B cell (primary cell): ENCODE results near the gene BRAF. TPM values are rescaled to one million over a fixed set of nuclear protein-coding genes. Genes with fewer than 3 reads are reported as not detected.

Experiments
- ATAC-seq: fragments of 200-7000 bp; cut with Tn5 transposase; one replicate; pipeline ENCODE4 v1.10.0; 2021; ENCODE audit warnings: low read depth, mild to moderate bottlenecking, moderate number of reproducible peaks, moderate library complexity
- CTCF ChIA-PET: fragments of 350-600 bp; sonication (Branson Sonifier 250); formaldehyde crosslinking; loops from one replicate; lab custom pipeline; 2021; ENCODE audit warnings: antibody characterized with exemption, inconsistent platforms; lab: Charles Lee
- POLR2A ChIA-PET: fragments of 350-600 bp; sonication (Branson Sonifier 250); formaldehyde crosslinking; loops from one replicate; lab custom pipeline; 2021; ENCODE audit warnings: antibody characterized with exemption; lab: Charles Lee
- DNase-seq: peaks from one replicate; pipeline ENCODE4 v3.0.0; 2013
- H2AFZ ChIP-seq: 2 replicates; pipeline ENCODE4 v1.6.1; 2012; ENCODE audit warnings: mild to moderate bottlenecking, low read depth, low read length; ENCODE audit not compliant: insufficient read depth, poor library complexity, severe bottlenecking
- H3K27ac ChIP-seq, 2 donors: 1 replicate in 1 of 2; 2 replicates in 1 of 2; pipeline ENCODE4 v1.5.1; 2012 to 2013; ENCODE audit warnings: low read length in 2 of 2, mild to moderate bottlenecking in 2 of 2, moderate library complexity in 1 of 2
- H3K27me3 ChIP-seq, 4 experiments: fragments of 200-600 bp in 1 of 4; sonication (generic) in 1 of 4; replicated peaks in 1 of 4; 1 replicate in 2 of 4; 2 replicates in 2 of 4; pipeline versions ENCODE4 v1.6.1 to v1.7.0; 2013 to 2016; ENCODE audit warnings: low read length in 3 of 4, mild to moderate bottlenecking in 2 of 4, mixed read lengths in 1 of 4, moderate library complexity in 1 of 4; ENCODE audit not compliant: insufficient read depth in 4 of 4, control insufficient read depth in 3 of 4; ENCODE audit errors: control extremely low read depth in 1 of 4
- H3K36me3 ChIP-seq, 2 experiments: replicated peaks in 1 of 2; 1 replicate in 1 of 2; 2 replicates in 1 of 2; pipeline versions ENCODE4 v1.6.1 to v1.7.1; 2013; ENCODE audit warnings: low read length in 1 of 2; ENCODE audit not compliant: insufficient read depth in 2 of 2, control insufficient read depth in 1 of 2; ENCODE audit errors: control extremely low read depth in 1 of 2, extremely low read depth in 1 of 2
- H3K4me1 ChIP-seq, 2 donors: fragments of 200-600 bp in 1 of 2; sonication (generic) in 1 of 2; 1 replicate in 1 of 2; 2 replicates in 1 of 2; pipeline versions ENCODE4 v1.5.1 to v1.6.1; 2013 to 2017; ENCODE audit warnings: low read length in 2 of 2; ENCODE audit not compliant: control insufficient read depth in 2 of 2, insufficient read depth in 2 of 2
- H3K4me2 ChIP-seq: replicated peaks from 2 replicates; pipeline ENCODE3; 2012; ENCODE audit warnings: mild to moderate bottlenecking, low read depth, low read length; ENCODE audit not compliant: poor library complexity, severe bottlenecking
- H3K4me3 ChIP-seq, 5 experiments: fragments of 200-600 bp in 1 of 5; sonication (generic) in 1 of 5; 1 replicate in 3 of 5; 2 replicates in 2 of 5; pipeline versions ENCODE4 v1.5.1 to v1.7.0; 2011 to 2016; ENCODE audit warnings: low read length in 4 of 5, mild to moderate bottlenecking in 4 of 5, low read depth in 2 of 5, control low read depth in 1 of 5, moderate library complexity in 1 of 5; ENCODE audit not compliant: insufficient read depth in 1 of 5; ENCODE audit errors: control extremely low read depth in 1 of 5, extremely low read depth in 1 of 5
- H3K79me2 ChIP-seq: fragments of 200-600 bp; sonication (generic); one replicate; pipeline ENCODE4 v1.6.0; 2016; ENCODE audit warnings: low read length; ENCODE audit not compliant: control insufficient read depth, insufficient read depth
- H3K9ac ChIP-seq: fragments of 200-600 bp; sonication (generic); 2 replicates; pipeline ENCODE4 v1.6.1; 2017; ENCODE audit warnings: mild to moderate bottlenecking, low read length, moderate library complexity
- H3K9me3 ChIP-seq, 3 donors: one replicate each; pipeline versions ENCODE4 v1.6.1 to v1.7.1; 2013; ENCODE audit warnings: low read length in 2 of 3; ENCODE audit not compliant: control insufficient read depth in 2 of 3, insufficient read depth in 1 of 3; ENCODE audit errors: control extremely low read depth in 1 of 3
- H4K20me1 ChIP-seq: 2 replicates; pipeline ENCODE4 v1.6.0; 2012; ENCODE audit warnings: mild to moderate bottlenecking, low read length; ENCODE audit not compliant: insufficient read depth, control insufficient read depth, poor library complexity, severe bottlenecking
- H3K27ac Mint-ChIP-seq: one replicate; pipeline ENCODE4 v1.8.0; 2021; ENCODE audit warnings: mixed read lengths
- H3K27me3 Mint-ChIP-seq: one replicate; pipeline ENCODE4 v1.8.0; 2021; ENCODE audit warnings: mixed read lengths
- H3K4me1 Mint-ChIP-seq: one replicate; pipeline ENCODE4 v1.8.0; 2021; ENCODE audit warnings: mixed read lengths
- H3K4me3 Mint-ChIP-seq: one replicate; pipeline ENCODE4 v1.8.0; 2021; ENCODE audit warnings: mixed read lengths
- H3K9me3 Mint-ChIP-seq: one replicate; pipeline ENCODE4 v1.8.0; 2022; ENCODE audit warnings: mixed read lengths; ENCODE audit not compliant: insufficient read depth
- EZH2 ChIP-seq: IDR thresholded peaks from 2 replicates; pipeline ENCODE4 v1.6.1; 2012; ENCODE audit warnings: borderline replicate concordance, low read depth, mild to moderate bottlenecking, moderate library complexity, low read length; ENCODE audit not compliant: insufficient read depth, poor library complexity, severe bottlenecking
- WGBS: methylation state at CpG from one replicate; pipeline ENCODE4 v1.1.5; 2013; ENCODE audit warnings: missing lambda C conversion rate; ENCODE audit not compliant: insufficient coverage; 5-methylcytosine and 5-hydroxymethylcytosine counted together
- intact Hi-C: fragments of 100-400 bp; cut with micrococcal nuclease; formaldehyde crosslinking; loops from one replicate; pipeline ENCODE4 v1.10.0; 2022
- polyA plus RNA-seq: library from polyadenylated mRNA; depleted of rRNA; stranded (reverse); fragments of >200 nt; gene quantifications from 2 replicates; pipeline ENCODE4 v1.2.3, GENCODE V29; 2012
- total RNA-seq, 2 donors: library from RNA; stranded (reverse); fragments of 120-200 nt in 1 of 2; gene quantifications; 1 replicate in 1 of 2; 2 replicates in 1 of 2; pipeline versions ENCODE4 v1.2.3 to v1.2.4, GENCODE V29; 2013 to 2022
- TF ChIP-seq, protein P1 (sequence below): fragments of 200-600 bp; IDR thresholded peaks from one replicate; pipeline ENCODE4 v1.8.0; 2022; ENCODE audit warnings: antibody characterized with exemption, mild to moderate bottlenecking

BRAF gene
- total and polyA plus RNA-seq, 2 donors (not counting 1 experiment from before 2014, with no cell fraction given) = 13.5 to 90.9 TPM

DNA sequence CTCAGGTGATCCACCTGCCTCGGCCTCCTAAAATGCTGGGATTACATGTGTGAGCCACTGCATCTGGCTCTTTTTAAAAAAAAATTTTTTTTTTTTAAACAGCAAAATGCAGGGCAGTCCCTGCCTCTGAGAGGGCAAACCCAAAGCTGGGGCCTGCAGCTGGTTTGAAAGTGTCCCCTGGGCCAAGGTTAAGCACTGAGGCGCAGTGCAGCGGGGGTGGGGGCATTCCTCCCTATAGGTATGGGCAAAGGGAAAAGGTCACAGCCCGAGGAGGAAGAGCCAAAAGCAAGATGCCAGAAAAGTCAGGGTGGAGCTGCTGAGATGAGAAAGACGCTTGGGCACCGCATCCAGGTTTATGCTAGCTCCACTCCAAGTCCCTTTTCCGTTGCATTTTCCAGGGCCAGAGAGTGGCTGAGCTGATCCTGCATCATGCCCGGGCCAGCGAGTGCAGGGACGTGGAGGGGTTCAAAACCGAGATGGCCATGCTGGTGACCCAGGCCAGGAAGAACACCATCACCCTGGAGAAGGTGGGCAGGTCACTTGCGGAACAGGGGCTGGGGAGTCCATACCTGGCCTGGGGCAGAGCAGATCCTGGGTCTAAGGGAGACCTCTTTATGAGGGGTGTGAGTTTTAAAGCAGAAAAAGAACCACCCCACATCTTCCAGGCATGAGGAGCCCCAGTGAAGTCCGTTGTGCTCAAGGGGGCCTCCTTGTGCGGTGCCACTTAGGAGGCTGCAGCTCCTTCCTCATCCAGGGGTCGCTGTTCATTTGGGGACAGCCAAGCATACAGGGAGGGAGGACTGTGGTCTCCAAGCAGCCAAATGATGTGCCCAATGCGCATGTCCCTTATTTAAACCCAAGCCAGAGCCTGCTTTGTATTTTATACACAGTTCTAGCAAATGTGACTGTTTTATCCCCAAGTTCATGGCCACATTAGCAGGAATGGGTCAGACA, 235.3 kb downstream of the BRAF start:
- POLR2A ChIA-PET = no interaction called here

DNA sequence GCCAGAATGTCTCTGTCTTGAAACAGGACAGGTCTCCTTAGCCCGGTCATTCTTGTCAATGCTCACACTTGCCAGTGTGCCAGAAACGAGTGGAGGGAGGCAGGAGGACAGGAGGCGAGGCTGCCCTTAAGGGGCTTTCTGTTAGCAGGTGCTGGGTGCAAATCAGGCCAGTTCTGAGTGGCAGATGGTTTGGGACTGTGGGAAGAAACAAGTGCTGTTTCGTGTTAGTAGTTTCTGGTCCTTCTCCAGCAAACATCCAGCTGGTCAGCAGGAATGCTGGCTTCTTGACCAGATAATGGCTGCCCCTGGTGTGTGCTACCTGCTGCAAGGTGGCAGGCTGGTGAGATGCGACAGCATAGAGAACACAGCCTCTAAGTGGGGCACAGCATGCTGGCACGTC, 236.4 kb downstream of the BRAF start:
- DNase-seq (no peak), ATAC-seq (no peak)
- Histone ChIP-seq H3K4me1 (no peaks in the 10 kb centered on the region), H3K36me3 (peaks cover 3 to 36% of the 10 kb centered on the region in 2 experiments), H3K27me3 (no peaks in the 10 kb centered on the region), H2AFZ (no peak overlapping the region), H3K4me2 (no peak overlapping the region), H3K9me3 (peaks cover 0 to 3% (median 0%) of the 10 kb centered on the region in 3 donors), H3K79me2 (no peaks in the 10 kb centered on the region), H3K4me3 (no peak overlapping the region), H3K27ac (no peak overlapping the region), H3K9ac (no peak overlapping the region), H4K20me1 (no peaks in the 10 kb centered on the region)
- TF ChIP-seq EZH2 = no peak
- TF ChIP-seq, protein P1, sequence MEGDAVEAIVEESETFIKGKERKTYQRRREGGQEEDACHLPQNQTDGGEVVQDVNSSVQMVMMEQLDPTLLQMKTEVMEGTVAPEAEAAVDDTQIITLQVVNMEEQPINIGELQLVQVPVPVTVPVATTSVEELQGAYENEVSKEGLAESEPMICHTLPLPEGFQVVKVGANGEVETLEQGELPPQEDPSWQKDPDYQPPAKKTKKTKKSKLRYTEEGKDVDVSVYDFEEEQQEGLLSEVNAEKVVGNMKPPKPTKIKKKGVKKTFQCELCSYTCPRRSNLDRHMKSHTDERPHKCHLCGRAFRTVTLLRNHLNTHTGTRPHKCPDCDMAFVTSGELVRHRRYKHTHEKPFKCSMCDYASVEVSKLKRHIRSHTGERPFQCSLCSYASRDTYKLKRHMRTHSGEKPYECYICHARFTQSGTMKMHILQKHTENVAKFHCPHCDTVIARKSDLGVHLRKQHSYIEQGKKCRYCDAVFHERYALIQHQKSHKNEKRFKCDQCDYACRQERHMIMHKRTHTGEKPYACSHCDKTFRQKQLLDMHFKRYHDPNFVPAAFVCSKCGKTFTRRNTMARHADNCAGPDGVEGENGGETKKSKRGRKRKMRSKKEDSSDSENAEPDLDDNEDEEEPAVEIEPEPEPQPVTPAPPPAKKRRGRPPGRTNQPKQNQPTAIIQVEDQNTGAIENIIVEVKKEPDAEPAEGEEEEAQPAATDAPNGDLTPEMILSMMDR = no peak
- Mint-ChIP-seq H3K4me1 (no peaks in the 10 kb centered on the region), H3K27me3 (no peaks in the 10 kb centered on the region), H3K4me3 (no peak overlapping the region), H3K9me3 (no peaks in the 10 kb centered on the region), H3K27ac (no peak overlapping the region)
- ChIA-PET POLR2A (no interaction called here), CTCF (no interaction called here)
- 98% methylated on average over 5 of the region's 6 CpGs for WGBS
- intact Hi-C loops = no loop called here

More for the DNA sequence above, 235.3 kb downstream of the BRAF start:
- H3K36me3 ChIP-seq = peaks cover 3 to 31% of the 10 kb centered on the region in 2 experiments
- no peaks in the 10 kb centered on the region for H3K4me1 ChIP-seq
- H3K9me3 ChIP-seq = peaks cover 0 to 3% (median 0%) of the 10 kb centered on the region in 3 donors
- no peaks in the 10 kb centered on the region for H3K79me2 ChIP-seq
- no peak overlapping the region for H3K4me3 ChIP-seq
- H3K27ac ChIP-seq = no peak overlapping the region
- H3K4me3 Mint-ChIP-seq = no peak overlapping the region
- H2AFZ ChIP-seq = no peak overlapping the region
- no peak overlapping the region for H3K4me2 ChIP-seq
- H3K9me3 Mint-ChIP-seq = no peaks in the 10 kb centered on the region
- H4K20me1 ChIP-seq = no peaks in the 10 kb centered on the region
- no peak for ATAC-seq
- WGBS = 97% methylated on average over 15 of the region's 16 CpGs
- CTCF ChIA-PET = no interaction called here
- H3K4me1 Mint-ChIP-seq = no peaks in the 10 kb centered on the region
- H3K27me3 ChIP-seq = no peaks in the 10 kb centered on the region
- DNase-seq = no peak
- H3K27ac Mint-ChIP-seq = no peak overlapping the region
- TF ChIP-seq, protein P1 = no peak
- TF ChIP-seq EZH2 = no peak
- intact Hi-C loops = no loop called here
- no peaks in the 10 kb centered on the region for H3K27me3 Mint-ChIP-seq
- H3K9ac ChIP-seq = no peak overlapping the region
